OCI-LY1 (cell line): Measurements from ENCODE around the gene HGFAC.

ENCODE experiments used
- H2AFZ ChIP-seq: fragments of 200-600 bp; sonication (generic), shearing (Covaris generic); 2 replicates; pipeline ENCODE4 v1.6.0; 2014; ENCODE audit warnings: antibody characterized with exemption, mild to moderate bottlenecking, low read length
- H3F3A ChIP-seq: fragments of 200-600 bp; sonication (generic), shearing (Covaris generic); 2 replicates; pipeline ENCODE4 v1.6.0; 2014; ENCODE audit warnings: mild to moderate bottlenecking, antibody characterized with exemption, low read length, moderate library complexity; ENCODE audit not compliant: insufficient read depth
- H3K27ac ChIP-seq: fragments of 200-600 bp; sonication (generic); 2 replicates; pipeline ENCODE4 v1.5.1; 2014; ENCODE audit warnings: low read length, mixed run types, mild to moderate bottlenecking, low read depth; ENCODE audit not compliant: poor library complexity, severe bottlenecking
- H3K27me3 ChIP-seq: fragments of 200-600 bp; sonication (generic); 2 replicates; pipeline ENCODE4 v1.6.0; 2014; ENCODE audit warnings: antibody characterized with exemption, mild to moderate bottlenecking, low read length, moderate library complexity; ENCODE audit not compliant: insufficient read depth
- H3K36me3 ChIP-seq: fragments of 200-600 bp; sonication (generic); 2 replicates; pipeline ENCODE4 v1.6.1; 2014; ENCODE audit warnings: mild to moderate bottlenecking, antibody characterized with exemption, low read length, moderate library complexity, mixed read lengths; ENCODE audit not compliant: insufficient read depth
- H3K4me1 ChIP-seq: fragments of 200-600 bp; sonication (generic); 2 replicates; pipeline ENCODE4 v1.5.1; 2014; ENCODE audit warnings: mild to moderate bottlenecking, low read length, moderate library complexity; ENCODE audit not compliant: insufficient read depth, severe bottlenecking
- H3K4me2 ChIP-seq: fragments of 200-600 bp; sonication (generic), shearing (Covaris generic); 2 replicates; pipeline ENCODE4 v1.6.1; 2014; ENCODE audit warnings: low read length
- H3K4me3 ChIP-seq: fragments of 200-600 bp; sonication (generic); 2 replicates; pipeline ENCODE4 v1.5.1; 2014; ENCODE audit warnings: low read length, low read depth, mild to moderate bottlenecking, mixed read lengths; ENCODE audit not compliant: poor library complexity, severe bottlenecking
- H3K79me2 ChIP-seq: fragments of 200-600 bp; shearing (Covaris generic); 2 replicates; pipeline ENCODE4 v1.6.1; 2016; ENCODE audit warnings: mixed run types, low read length, mixed read lengths; ENCODE audit not compliant: insufficient read depth
- H3K9ac ChIP-seq: fragments of 200-600 bp; sonication (generic), shearing (Covaris generic); 2 replicates; pipeline ENCODE4 v1.6.1; 2014; ENCODE audit warnings: mild to moderate bottlenecking, low read length, mixed read lengths
- H3K9me2 ChIP-seq: fragments of 200-600 bp; sonication (generic), shearing (Covaris generic); 2 replicates; pipeline ENCODE4 v1.6.1; 2014; ENCODE audit warnings: low read depth, mild to moderate bottlenecking, low read length, mixed read lengths
- H3K9me3 ChIP-seq: fragments of 200-600 bp; shearing (Covaris generic); 2 replicates; pipeline ENCODE4 v1.6.1; 2014; ENCODE audit warnings: low read length, mixed read lengths
- H4K20me1 ChIP-seq: fragments of 200-600 bp; sonication (generic), shearing (Covaris generic); 2 replicates; pipeline ENCODE4 v1.6.0; 2016; ENCODE audit warnings: mild to moderate bottlenecking, low read length; ENCODE audit not compliant: insufficient read depth
- CTCF ChIP-seq: fragments of 200-600 bp; sonication (generic), shearing (Covaris generic); IDR thresholded peaks from 2 replicates; pipeline ENCODE4 v1.5.1; 2017; ENCODE audit warnings: mild to moderate bottlenecking, antibody characterized with exemption, low read length, moderate library complexity, mixed read lengths
- EZH2 ChIP-seq: fragments of 200-600 bp; sonication (generic), shearing (Covaris generic); IDR thresholded peaks from 2 replicates; pipeline ENCODE4 v1.8.0; 2017; ENCODE audit warnings: borderline replicate concordance, mixed run types, mild to moderate bottlenecking, antibody characterized with exemption, low read length, moderate library complexity, mixed read lengths

Gene HGFAC

DNA sequence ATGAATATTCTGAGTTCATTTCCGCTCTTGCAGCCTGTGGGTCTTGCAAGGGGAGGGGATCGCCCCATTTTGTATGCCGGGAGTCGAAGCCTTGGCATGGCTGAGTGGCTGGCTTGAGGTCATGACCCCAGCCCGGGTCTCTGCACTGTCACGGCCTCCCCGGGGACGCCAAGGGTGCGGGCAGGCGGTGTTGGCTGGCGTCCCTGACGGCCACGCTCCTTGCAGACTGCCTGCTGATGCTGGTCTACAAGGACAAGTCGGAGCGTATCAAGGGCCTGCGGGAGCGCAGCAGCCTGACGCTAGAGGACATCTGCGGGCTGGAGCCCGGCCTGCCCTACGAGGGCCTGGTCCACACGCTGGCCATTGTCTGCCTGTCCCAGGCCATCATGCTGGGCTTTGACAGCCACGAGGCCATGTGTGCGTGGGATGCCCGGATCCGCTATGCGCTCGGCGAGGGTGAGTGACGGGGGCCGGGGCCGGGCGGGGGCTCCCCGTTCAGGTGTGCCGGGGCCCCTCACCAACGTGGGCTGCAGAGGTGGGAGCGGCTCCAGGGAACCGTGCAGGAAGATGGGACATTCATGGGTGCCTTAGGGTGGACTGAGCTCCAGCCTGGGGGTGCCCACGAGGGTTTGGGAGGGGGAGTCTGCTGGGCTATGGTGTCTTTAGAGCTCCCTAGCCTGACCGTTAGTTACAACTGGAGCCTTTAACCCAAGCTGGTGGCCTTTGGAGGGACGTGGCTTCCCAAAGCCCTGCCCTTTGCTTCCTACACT lies 31.6 kb downstream of the HGFAC start:
- Histone ChIP-seq H3K36me3 (no peaks in the 10 kb centered on the region), H4K20me1 (no peaks in the 10 kb centered on the region), H3K27ac (no peak overlapping the region), H3K27me3 (no peaks in the 10 kb centered on the region), H3K4me1 (no peaks in the 10 kb centered on the region), H3F3A (no peaks in the 10 kb centered on the region), H3K4me3 (no peak overlapping the region), H2AFZ (no peak overlapping the region), H3K79me2 (no peaks in the 10 kb centered on the region), H3K9me3 (no peaks in the 10 kb centered on the region), H3K9me2 (no peaks in the 10 kb centered on the region), H3K9ac (no peak overlapping the region), H3K4me2 (no peak overlapping the region)
- TF ChIP-seq CTCF (no peak), EZH2 (no peak)

GRCh38 chr4:3473996-3474765 lies 32.4 kb downstream of the HGFAC start:
- Histone ChIP-seq H3K9me2 (no peaks in the 10 kb centered on the region), H3K27me3 (no peaks in the 10 kb centered on the region), H2AFZ (no peak overlapping the region), H3K4me2 (no peak overlapping the region), H3K79me2 (no peaks in the 10 kb centered on the region), H3K9ac (no peak overlapping the region), H3K9me3 (no peaks in the 10 kb centered on the region), H3F3A (no peaks in the 10 kb centered on the region), H3K4me1 (no peaks in the 10 kb centered on the region), H4K20me1 (no peaks in the 10 kb centered on the region), H3K27ac (no peak overlapping the region), H3K36me3 (no peaks in the 10 kb centered on the region), H3K4me3 (no peak overlapping the region)
- TF ChIP-seq CTCF, result no peak
- TF ChIP-seq EZH2, result no peak

DNA sequence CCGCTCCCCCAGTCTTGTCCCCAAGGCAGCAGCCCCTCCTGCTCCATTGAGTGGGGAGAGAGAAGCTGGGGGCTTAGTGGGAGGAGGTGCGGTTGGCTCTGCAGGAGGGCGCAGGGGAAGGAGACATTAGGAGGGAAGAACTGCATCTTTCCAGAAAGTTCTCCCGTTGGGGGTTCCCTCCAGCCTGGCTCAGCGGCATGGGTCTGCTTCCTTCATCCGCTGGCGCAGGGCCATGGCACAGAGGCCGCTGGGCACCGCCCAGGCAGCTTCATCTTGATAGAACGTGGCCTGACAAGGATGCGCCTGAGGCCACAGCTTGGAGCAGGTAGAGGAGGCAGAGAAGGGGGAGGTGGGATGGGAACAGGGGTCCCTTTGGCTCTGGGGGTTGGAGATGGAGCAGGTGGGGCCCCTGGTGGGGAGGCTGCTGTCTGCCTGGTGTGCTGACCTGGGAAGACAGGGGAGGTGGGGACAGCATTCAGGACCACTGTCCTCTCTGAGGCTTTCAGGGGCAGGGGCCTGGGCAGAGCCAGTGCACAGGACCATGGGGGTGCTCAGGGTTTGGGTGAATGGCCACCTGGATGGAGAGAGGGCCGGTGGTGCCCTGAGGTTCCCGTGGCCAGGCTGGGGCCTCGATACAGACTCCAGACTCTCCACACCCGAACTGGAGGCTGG lies 33.4 kb downstream of the HGFAC start:
- Histone ChIP-seq H3K4me1 (no peaks in the 10 kb centered on the region), H3K79me2 (no peaks in the 10 kb centered on the region), H2AFZ (no peak overlapping the region), H3K27me3 (no peaks in the 10 kb centered on the region), H4K20me1 (no peaks in the 10 kb centered on the region), H3K9ac (no peak overlapping the region), H3K4me3 (no peak overlapping the region), H3K9me2 (no peaks in the 10 kb centered on the region), H3K36me3 (no peaks in the 10 kb centered on the region), H3K9me3 (no peaks in the 10 kb centered on the region), H3K27ac (no peak overlapping the region), H3K4me2 (no peak overlapping the region), H3F3A (no peaks in the 10 kb centered on the region)
- no peak for TF ChIP-seq EZH2
- TF ChIP-seq CTCF, result no peak
